Sigmoid colon (tissue), 7 donors: ENCODE results near the gene NSA2. TPM values are rescaled to one million over a fixed set of nuclear protein-coding genes. Genes with fewer than 3 reads are reported as not detected.
"Not testable (repeated sequence)": the region's sequence is repeated elsewhere in the genome, so short reads cannot be mapped to it uniquely, and the experiment has no call there.

Source experiments
- DNase-seq: peaks from one replicate; pipeline ENCODE4 v3.0.0-alpha.2; 2019
- H3K27ac ChIP-seq, 4 donors: fragments of 200-600 bp; sonication (generic); one replicate each; pipeline ENCODE4 v1.5.1; 2016 to 2019; ENCODE audit warnings: mild to moderate bottlenecking in 1 of 4
- H3K27me3 ChIP-seq, 3 donors: fragments of 200-600 bp; sonication (generic); one replicate each; pipeline ENCODE4 v1.5.1; 2019; ENCODE audit warnings: mild to moderate bottlenecking in 1 of 3
- H3K36me3 ChIP-seq, 4 donors: fragments of 200-600 bp; sonication (generic); one replicate each; pipeline ENCODE4 v1.5.1; 2016 to 2019
- H3K4me1 ChIP-seq, 4 donors: fragments of 200-600 bp; sonication (generic); one replicate each; pipeline ENCODE4 v1.5.1; 2017 to 2019
- H3K4me3 ChIP-seq, 4 donors: fragments of 200-600 bp; sonication (generic); one replicate each; pipeline ENCODE4 v1.5.1; 2017 to 2019; ENCODE audit warnings: mild to moderate bottlenecking in 2 of 4, moderate library complexity in 1 of 4
- H3K9me3 ChIP-seq, 4 donors: fragments of 200-600 bp in 3 of 4; sonication (generic) in 3 of 4; one replicate each; pipeline versions ENCODE4 v1.5.1 to v1.6.1; 2013 to 2019
- EP300 ChIP-seq, 4 donors: sonication (generic); formaldehyde crosslinking; IDR thresholded peaks; one replicate each; pipeline ENCODE4 v1.6.1; 2017; ENCODE audit warnings: antibody characterized with exemption in 4 of 4
- POLR2A ChIP-seq, 2 donors: fragments of 450-650 bp; IDR thresholded peaks; one replicate each; pipeline ENCODE4 v1.6.1; 2016; ENCODE audit warnings: antibody characterized with exemption in 2 of 2, mild to moderate bottlenecking in 2 of 2, moderate library complexity in 2 of 2
- POLR2AphosphoS5 ChIP-seq, 4 donors: sonication (generic); formaldehyde crosslinking; IDR thresholded peaks; one replicate each; pipeline ENCODE4 v1.6.1; 2017; ENCODE audit warnings: antibody characterized with exemption in 4 of 4
- WGBS, 2 donors: extraction: QIAGEN DNeasy Blood & Tissue Kit; methylation state at CpG; one replicate each; pipeline ENCODE4 v1.1.7; 2013; 5-methylcytosine and 5-hydroxymethylcytosine counted together
- intact Hi-C: fragments of 100-400 bp; cut with DNase I; formaldehyde crosslinking; loops from one replicate; pipeline ENCODE4 v1.15.1; 2023
- polyA plus RNA-seq, 3 donors: library from polyadenylated mRNA; stranded (reverse); fragments of 200-250 nt; gene quantifications; one replicate each; pipeline ENCODE4 v1.2.3, GENCODE V29; 2013
- total RNA-seq, 4 donors: library from RNA; depleted of rRNA; stranded (reverse); fragments of >200 nt; gene quantifications; one replicate each; pipeline ENCODE4 v1.1.0, GENCODE V29; 2016
- TF ChIP-seq, protein P1 (sequence below), 4 experiments: fragments of 450-650 bp in 3 of 4; fragments of 200-600 bp in 1 of 4; IDR thresholded peaks; one replicate each; pipeline ENCODE4 v1.5.1; 2016 to 2019; ENCODE audit warnings: antibody characterized with exemption in 4 of 4, mild to moderate bottlenecking in 3 of 4, moderate library complexity in 2 of 4
- donor health status: healthy with polysubstance abuse.
- donor health status: Bipolar disorder and iron deficiency.
- donor health status: healthy.

Gene NSA2
- total and polyA plus RNA-seq, 7 donors, result 106 to 182 (median 157) TPM

DNA sequence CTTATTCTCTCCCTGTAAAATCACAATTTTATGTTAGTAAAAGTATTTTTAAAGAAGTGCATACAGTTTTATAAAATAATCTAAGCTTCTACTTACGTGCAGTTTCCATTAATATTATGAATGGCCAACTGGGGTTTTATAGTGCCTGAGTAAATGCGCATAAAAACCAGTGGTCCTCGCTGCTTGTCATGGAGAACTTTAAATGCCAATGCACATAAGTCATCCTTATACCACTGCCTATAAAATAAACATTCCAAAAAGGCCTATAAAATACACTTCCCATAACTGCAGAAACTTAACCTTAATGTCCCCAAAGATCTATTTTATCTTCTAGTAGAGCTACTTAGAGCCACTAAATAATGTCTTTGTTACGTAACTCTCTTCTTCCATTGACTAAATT, 28.6 kb upstream of the NSA2 start:
- Histone ChIP-seq H3K4me3 (no peak overlapping the region), H3K4me1 (no peaks in the 10 kb centered on the region), H3K27me3 (no peaks in the 10 kb centered on the region), H3K36me3 (peaks cover 0 to 83% (median 27%) of the 10 kb centered on the region in 4 donors), H3K27ac (no peak overlapping the region), H3K9me3 (no peaks in the 10 kb centered on the region)
- WGBS, 2 donors, result 92 to 97% methylated on average over 4 of the region's 4 CpGs
- intact Hi-C loops, result no loop called here
- TF ChIP-seq, protein P1, sequence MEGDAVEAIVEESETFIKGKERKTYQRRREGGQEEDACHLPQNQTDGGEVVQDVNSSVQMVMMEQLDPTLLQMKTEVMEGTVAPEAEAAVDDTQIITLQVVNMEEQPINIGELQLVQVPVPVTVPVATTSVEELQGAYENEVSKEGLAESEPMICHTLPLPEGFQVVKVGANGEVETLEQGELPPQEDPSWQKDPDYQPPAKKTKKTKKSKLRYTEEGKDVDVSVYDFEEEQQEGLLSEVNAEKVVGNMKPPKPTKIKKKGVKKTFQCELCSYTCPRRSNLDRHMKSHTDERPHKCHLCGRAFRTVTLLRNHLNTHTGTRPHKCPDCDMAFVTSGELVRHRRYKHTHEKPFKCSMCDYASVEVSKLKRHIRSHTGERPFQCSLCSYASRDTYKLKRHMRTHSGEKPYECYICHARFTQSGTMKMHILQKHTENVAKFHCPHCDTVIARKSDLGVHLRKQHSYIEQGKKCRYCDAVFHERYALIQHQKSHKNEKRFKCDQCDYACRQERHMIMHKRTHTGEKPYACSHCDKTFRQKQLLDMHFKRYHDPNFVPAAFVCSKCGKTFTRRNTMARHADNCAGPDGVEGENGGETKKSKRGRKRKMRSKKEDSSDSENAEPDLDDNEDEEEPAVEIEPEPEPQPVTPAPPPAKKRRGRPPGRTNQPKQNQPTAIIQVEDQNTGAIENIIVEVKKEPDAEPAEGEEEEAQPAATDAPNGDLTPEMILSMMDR (IDR thresholded peaks at IDR 0.05), result no peak
- no peak for TF ChIP-seq POLR2A (IDR thresholded peaks at IDR 0.05)
- no peak for TF ChIP-seq POLR2AphosphoS5 (IDR thresholded peaks at IDR 0.05)
- no peak for TF ChIP-seq EP300 (IDR thresholded peaks at IDR 0.05)
- no peak for DNase-seq

DNA sequence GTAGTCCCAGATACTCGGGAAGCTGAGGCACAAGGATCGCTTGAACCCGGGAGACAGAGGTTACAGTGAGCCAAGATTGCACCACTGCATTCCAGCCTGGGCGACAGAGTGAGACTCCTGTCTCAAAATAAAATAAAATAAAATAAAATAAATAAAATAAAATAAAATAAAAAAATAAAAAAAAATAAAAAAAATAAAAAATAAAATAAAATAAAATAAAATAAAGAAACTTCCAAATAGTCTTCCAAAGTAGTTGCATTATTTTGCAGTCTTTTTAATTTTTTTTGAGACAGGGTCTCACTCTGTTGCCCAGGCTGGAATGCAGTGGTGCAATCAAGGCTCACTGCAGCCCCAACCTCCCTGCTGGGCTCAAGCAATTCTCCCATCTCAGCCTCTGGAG, 18.3 kb upstream of the NSA2 start:
- H3K9me3 ChIP-seq, H3K27ac ChIP-seq, DNase-seq, H3K4me3 ChIP-seq, H3K4me1 ChIP-seq, H3K27me3 ChIP-seq, intact Hi-C loops: not testable (repeated sequence)
- H3K36me3 ChIP-seq, result peaks cover 3 to 84% (median 30%) of the 10 kb centered on the region in 4 donors
- 96% methylated on average over 4 of the region's 4 CpGs for WGBS, 2 donors

DNA sequence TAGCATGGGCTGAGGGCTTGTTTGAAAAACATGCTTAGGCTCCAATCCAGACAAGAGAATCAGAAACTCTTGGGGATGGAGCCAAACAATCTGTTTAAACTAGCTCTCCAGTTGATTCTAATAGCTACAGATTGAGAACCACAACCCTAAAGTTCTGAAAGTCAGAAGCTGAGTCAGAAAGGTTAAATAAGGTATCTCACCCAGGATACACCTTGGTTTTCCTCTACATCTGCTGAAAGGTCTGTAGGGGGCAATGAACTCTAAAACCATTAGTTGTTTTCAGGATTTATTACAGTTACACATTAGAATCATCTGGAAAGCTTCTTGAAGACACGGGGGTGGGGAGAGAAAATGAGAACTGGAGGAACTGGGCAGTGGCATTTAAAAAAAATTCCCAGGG, 5.8 kb upstream of the NSA2 start:
- Histone ChIP-seq H3K27ac (peak overlapping the region in 1 of 4 donors; percentile 32), H3K9me3 (no peaks in the 10 kb centered on the region), H3K4me1 (peaks cover 0 to 32% (median 18%) of the 10 kb centered on the region in 4 donors), H3K27me3 (no peaks in the 10 kb centered on the region), H3K36me3 (peaks cover 0 to 67% (median 7%) of the 10 kb centered on the region in 4 donors), H3K4me3 (no peak overlapping the region)
- intact Hi-C loops, result loop anchor here (10.0 kb wide), 1 partner anchor 154 kb away; no protein-coding TSS in a partner anchor
- TF ChIP-seq POLR2AphosphoS5 (IDR thresholded peaks at IDR 0.05), result no peak
- no peak for TF ChIP-seq EP300 (IDR thresholded peaks at IDR 0.05)
- TF ChIP-seq, protein P1 (IDR thresholded peaks at IDR 0.05), result no peak
- no peak for TF ChIP-seq POLR2A (IDR thresholded peaks at IDR 0.05)
- no peak for DNase-seq
- 82 to 93% methylated on average over 1 of the region's 1 CpG for WGBS, 2 donors

DNA sequence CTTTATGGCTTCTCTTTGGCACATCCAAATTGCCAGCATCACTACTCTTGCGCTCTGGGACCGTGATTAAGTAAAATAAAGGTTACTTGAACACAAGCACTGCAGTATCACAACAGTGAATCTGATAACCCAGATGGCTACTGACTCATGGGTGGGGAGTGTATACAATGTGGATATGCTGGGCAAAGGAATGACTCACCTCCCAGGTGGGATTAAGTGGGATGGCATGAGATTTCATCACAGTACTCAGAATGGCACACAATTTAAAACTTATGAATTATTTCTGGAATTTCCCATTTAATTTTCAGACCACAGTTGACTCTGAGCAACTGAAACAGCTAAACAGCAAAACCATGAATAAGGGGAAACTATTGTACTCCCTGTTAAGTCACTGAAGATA, 4.5 kb upstream of the NSA2 start:
- H3K36me3 ChIP-seq, result peaks cover 0 to 54% (median 4%) of the 10 kb centered on the region in 4 donors

DNA sequence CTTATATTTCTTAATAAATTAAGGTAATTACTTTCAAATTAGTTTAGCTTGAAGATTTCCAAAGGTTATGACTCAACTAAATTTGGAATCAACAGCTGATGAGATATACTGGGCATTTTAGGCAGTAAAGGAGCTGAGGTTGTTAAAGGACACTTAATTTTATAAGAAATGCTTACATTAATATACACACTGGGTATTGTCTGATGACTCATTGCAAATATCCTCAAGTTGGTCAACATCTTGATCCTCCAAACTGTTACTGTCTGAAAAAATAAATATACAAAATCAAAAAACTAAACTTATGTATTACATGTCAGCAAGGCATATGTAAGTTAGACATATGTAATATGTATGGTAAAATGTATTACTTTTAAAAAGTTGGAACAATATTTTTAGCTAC, 3.5 kb upstream of the NSA2 start:
- DNase-seq, result no peak
- H3K27me3 ChIP-seq, result no peaks in the 10 kb centered on the region
- peaks cover 0 to 45% (median 2%) of the 10 kb centered on the region in 4 donors for H3K36me3 ChIP-seq
- intact Hi-C loops, result loop anchor here (10.0 kb wide), 1 partner anchor 151 kb away; no protein-coding TSS in a partner anchor
- H3K27ac ChIP-seq, result no peak overlapping the region
- no peaks in the 10 kb centered on the region for H3K9me3 ChIP-seq
- H3K4me1 ChIP-seq, result peaks cover 0 to 41% (median 27%) of the 10 kb centered on the region in 4 donors
- no peak overlapping the region for H3K4me3 ChIP-seq
- TF ChIP-seq POLR2A (IDR thresholded peaks at IDR 0.05), result no peak
- no peak for TF ChIP-seq EP300 (IDR thresholded peaks at IDR 0.05)
- TF ChIP-seq, protein P1 (IDR thresholded peaks at IDR 0.05), result no peak
- no peak for TF ChIP-seq POLR2AphosphoS5 (IDR thresholded peaks at IDR 0.05)

More for the DNA sequence above, 4.5 kb upstream of the NSA2 start:
- WGBS, 2 donors, result 93 to 94% methylated on average over 2 of the region's 2 CpGs
- Histone ChIP-seq H3K27me3 (no peaks in the 10 kb centered on the region), H3K27ac (no peak overlapping the region), H3K9me3 (no peaks in the 10 kb centered on the region), H3K4me1 (peaks cover 0 to 33% (median 19%) of the 10 kb centered on the region in 4 donors), H3K4me3 (no peak overlapping the region)
- TF ChIP-seq, protein P1 (IDR thresholded peaks at IDR 0.05), result no peak
- TF ChIP-seq POLR2A (IDR thresholded peaks at IDR 0.05), result no peak
- no peak for TF ChIP-seq EP300 (IDR thresholded peaks at IDR 0.05)
- no peak for TF ChIP-seq POLR2AphosphoS5 (IDR thresholded peaks at IDR 0.05)
- intact Hi-C loops, result loop anchor here (10.0 kb wide), 1 partner anchor 152 kb away; no protein-coding TSS in a partner anchor
- no peak for DNase-seq
